Activated CD8-positive, alpha-beta memory T cell treated with anti-CD3 and anti-CD28 coated beads for 24 hours (primary cell): ENCODE data around the gene C1orf50.

Experiments
- DNase-seq: peaks from one replicate; pipeline ENCODE4 v3.0.0-alpha.2; 2020

C1orf50 gene

DNA sequence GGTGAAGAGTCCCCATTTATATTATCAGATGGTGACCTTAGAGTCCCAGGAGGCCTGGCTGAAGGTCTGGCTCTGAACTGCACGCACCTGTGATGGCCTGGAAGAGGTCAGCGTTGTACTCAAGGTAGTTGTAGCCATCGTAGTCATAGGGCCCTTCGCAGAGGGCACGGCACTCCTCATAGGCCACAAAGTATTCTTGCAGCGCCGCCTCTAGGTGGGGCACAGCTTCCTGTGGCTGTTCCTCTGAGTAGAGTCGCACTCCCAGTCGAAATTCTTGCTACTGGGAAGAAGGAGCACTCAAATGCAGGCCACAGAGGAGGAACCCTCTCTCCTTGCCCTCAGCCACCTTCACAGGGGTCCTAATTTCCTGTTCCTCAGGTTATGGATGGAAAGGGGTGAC is 7.9 kb upstream of the C1orf50 start:
- no peak for DNase-seq

DNA sequence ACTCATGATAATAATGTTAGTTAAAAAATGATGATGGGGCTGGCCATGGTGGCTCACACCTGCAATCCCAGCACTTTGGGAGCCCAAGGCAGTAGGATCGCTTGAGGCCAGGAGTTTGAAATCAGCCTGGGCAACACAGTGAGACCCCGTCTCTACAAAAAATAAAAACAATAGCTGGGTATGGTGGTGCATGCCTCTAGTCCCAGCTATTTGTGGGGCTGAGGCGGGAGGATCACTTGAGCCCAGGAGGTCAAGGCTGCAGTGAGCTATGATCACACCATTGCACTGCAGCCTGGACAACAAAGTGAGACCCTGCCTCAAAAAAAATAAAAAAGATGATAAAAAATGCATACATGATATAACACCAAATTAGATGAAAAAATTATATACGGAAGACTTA is 5.5 kb upstream of the C1orf50 start:
- DNase-seq = no peak

DNA sequence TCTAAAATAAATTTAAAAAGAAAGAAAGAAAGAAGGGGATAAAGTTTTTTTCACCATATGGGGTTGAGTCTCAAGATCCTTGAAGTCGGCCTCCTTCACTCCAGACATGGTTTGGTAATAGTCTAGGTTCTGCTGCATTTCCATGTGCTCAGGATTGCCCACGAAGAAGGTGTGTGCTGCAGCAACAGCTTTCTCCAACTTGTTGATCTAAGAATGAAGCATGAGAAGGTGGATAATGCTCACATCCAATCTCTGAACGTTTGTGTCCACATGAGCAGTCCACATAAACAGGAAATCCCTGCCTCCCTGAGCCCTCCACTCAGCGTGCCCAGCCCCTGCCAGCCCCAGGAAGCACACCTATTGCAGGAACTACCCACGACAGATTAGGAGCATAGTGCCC is 4.8 kb upstream of the C1orf50 start:
- no peak for DNase-seq

DNA sequence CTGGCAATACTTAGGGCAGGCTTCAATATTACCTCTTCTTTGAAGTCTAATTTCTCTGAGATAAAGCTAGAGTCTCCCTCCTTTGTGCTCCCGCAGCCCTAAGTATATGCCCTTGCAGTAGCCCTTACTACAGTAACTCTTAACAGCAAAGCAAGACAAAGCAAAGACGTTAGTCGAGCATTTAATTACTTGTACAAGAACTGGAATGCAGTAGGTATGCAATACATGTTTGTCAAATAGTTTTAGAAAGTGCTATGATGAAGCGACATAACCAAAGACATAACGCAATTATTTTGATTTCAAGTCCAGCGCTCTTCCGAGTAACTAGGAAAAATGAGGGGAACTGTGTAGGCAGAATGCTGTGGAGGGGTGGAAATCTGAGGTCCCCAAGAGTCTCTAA is 1.8 kb upstream of the C1orf50 start:
- no peak for DNase-seq

DNA sequence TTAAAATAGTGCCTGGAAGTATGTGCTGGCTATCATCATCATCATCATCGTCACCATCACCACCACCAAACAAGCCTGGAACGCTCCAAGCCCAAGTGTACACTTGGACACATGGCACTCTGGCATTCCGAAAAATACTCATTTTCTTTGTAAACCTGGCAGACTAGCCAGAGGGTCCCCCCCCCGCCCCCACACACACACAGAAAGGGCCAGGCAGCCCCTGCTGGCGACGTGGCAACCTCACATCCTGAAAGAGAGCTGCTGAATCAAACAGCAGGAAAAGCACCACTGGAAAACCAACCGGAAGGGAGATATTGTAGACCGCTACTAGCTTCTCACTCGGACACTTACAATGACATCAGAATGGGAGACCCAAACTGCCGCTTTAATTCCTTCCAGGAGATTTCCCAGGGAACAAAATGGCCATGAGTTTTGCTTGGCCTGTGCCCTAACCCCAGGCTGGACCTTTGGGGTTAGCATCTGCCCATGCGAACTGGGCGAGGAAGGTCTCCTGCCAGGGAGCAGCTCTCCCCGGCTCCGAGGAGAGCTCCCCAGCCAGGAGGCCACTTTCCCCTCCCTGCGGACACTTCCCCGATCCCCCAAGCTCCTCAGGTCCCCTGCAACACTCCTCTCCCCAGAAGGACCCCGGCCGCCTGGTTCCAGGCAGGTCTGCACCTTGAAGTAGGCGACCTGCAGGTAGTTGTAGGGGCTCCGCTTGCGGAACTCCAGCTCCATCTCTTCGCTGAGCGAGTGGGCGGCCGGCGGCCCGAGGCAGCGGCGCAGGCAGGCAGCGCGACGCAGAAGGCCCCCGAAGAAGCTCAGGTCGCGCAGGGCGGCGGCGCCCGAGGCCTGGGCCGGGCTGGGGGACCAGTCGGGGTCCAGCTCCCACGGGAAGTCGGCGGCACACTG is 963 bp upstream of the C1orf50 start:
- DNase-seq = no peak

DNA sequence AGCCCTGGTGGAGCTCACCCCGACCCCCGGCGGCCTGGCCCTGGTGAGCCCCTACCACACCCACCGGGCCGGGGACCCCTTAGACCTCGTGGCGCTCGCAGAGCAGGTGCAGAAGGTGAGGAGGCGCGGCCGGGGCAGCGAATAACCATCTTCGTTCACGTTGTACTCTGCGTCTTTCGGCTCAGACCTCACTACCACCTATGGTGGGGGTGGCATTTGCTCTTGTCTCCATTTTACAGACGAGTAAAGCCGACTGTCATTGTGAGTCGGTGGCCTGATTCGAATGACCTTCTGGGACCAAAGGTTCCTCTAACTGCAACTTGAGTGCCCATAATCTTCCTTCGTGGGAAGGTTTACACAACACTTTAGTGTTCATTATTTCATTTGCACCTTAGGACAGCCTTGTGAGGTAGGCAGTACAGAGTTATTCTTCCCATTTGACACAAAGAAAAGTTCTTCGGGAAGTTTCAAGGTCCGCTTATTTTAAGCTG is 506 bp downstream of the C1orf50 start:
- DNase-seq = no peak

DNA sequence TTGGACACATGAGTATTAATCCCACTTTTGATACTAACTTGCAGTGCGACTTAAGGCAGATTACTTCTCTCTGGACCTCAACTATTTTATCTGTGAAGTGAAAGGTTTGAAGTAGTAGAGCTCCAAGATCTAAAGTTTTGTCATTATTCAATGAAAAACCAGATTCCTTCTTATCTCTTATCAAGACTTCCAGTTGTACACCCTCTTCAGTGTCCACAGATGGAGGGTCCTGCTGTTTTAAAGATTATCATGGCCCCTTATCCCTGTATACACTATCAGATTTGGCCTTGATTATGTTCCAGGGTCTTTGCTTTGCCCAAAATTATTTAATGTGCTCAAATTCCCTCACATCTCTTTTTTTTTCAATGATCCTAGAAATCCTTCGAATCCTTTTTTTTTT is 1.1 kb downstream of the C1orf50 start:
- no peak for DNase-seq

DNA sequence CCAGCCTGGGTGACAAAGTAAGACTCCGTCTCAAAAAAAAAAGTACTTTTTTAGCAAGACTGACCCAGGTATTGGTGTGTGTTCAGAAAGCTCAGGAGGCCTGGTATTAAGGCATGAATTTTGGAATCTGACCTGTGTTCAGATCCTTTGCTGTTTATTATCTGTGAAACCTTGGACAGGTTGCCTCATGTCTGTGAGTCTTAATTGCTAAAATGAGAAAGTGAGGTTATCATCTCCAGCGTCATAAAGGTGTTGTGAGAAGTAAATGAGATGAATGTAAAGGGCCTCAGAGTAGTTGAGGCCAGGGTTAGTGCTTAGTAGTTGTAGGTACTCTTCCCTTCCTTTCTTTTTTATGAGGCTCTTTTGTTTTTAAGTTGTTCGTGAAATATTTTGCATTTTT is 2.8 kb downstream of the C1orf50 start:
- DNase-seq = no peak

DNA sequence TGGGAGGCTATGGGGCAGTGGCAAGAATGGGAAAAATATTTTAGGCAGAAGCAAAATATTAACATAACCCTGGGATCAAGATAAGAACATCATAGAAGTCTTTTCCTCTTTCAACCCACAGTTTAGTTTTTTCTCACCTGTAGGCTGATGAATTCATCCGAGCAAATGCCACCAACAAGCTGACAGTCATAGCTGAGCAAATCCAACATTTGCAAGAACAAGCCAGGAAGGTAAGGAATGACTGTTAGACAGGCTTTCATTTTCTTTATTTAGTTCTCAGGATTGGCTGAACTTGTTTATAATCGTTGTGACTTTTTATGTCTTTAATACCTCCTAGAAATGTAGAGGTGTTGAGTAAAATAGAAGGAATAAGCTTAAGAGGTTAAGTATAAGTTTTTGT is 6.4 kb downstream of the C1orf50 start:
- DNase-seq = no peak

DNA sequence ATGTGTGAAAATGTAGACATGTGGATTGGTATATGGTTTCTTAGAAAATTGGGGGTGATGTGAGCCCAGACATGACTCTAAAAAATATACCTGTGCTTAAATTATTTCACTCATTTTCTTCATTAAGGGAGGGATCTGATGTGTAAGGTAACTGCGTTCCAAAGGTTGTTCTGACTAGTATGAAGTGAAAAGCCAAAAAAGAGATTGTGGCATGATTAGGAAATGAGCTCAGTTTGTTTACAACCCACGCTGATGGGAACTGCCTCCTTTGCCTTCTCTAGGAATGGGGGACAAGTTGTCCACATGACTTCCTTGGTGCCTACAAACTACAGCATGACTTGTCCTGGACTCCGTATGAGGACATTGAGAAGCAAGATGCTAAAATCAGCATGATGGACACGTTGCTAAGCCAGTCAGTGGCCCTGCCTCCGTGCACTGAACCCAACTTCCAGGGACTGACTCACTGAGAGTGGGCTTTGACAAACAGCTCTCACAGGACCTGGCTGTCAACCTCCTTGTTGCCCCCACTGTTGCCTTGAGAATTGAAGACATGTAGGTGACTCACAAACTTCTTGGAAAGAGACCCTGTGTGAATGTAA is 8.0 kb downstream of the C1orf50 start:
- DNase-seq = no peak

DNA sequence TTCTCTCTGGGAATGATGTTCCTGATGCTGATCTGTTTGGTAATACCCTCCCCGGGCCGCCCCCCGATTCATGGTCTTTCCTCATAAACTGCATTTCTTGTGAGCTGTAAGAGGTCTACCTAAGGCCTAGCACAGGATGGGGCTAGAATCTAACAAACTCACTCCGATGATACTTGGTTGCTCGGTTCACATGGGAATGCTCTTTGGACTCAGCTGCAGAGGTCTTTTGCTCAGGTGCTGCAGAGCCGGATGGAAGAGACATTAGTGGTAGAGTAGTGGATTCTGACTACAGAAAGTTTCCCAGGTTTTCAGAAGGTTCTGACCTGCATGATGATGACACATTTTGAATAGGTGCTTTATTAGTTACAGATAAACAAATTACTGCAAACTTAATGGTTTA is 9.5 kb downstream of the C1orf50 start:
- no peak for DNase-seq

DNA sequence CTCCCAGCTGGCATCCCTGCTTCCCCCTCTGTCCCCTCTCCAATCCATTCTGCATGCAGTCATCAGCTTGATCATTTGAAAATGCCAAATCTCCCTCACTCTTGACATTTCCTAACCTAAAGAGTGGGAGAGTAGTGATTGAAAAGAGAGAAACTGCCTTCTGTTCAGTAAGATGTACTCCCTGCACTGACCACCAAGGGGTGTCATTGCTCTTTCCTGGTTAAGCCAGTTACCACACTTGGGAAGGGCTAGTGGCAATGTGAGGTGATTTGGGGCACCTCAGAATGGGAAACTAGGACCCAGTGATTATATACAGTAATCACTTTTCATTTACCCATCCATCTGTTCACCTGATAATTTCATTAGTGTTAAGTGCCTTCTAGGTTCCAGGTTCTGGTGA is 10.8 kb downstream of the C1orf50 start:
- DNase-seq = no peak

DNA sequence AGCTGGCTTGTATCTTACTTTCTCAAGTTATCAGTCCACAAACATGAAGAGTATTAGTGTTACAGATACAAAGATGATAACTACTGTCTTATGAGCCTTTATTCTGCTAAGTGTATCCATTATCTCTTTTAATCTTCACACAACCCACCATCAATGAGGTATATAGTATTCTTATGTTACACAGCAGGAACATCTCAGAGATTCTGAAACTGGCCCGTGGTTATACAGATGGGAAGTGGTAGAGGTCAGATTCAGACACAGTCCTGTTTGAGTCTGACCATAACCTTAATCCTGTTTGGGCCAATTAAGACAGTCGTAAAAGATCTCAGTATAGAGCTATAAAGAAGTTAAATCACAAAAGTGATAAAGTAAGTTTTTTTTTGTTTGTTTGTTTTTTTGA is 12.7 kb downstream of the C1orf50 start:
- DNase-seq = no peak

DNA sequence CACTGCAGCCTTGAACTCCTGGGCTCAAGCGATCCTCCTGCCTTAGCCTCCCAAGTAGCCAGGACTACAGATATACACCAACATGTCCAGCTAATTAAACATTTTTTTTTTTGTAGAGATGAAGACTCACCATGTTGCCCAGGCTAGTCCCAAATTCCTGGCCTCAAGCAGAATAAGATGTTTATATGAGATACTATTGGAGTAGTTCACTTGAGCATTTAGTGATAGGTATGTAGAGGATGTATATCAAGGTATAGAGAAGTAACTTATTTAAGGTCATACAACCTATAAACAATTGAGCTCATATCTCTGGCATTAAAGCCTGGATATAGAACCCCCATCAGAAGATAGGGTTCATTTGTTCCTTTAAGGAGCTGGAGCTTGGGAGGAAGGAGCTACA is 13.1 kb downstream of the C1orf50 start:
- DNase-seq = no peak

DNA sequence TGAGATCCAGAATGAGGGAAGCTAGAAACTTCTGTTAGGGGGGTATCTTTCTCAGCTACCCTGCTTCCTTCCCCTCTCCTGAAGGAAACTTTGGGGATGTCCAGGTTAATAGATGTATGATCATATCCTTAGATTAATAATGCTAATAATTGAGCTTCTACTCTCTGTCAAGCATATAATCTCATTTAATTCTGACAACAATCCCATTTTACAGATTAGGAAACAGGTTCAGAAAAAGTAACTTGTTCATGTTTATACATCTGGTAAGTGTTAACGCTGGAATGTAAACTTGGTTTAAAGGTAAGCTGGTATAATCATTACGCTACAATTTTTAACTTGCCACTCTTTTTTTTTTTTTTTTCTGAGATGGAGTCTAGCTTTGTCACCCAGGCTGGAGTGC is 16.0 kb downstream of the C1orf50 start:
- no peak for DNase-seq

DNA sequence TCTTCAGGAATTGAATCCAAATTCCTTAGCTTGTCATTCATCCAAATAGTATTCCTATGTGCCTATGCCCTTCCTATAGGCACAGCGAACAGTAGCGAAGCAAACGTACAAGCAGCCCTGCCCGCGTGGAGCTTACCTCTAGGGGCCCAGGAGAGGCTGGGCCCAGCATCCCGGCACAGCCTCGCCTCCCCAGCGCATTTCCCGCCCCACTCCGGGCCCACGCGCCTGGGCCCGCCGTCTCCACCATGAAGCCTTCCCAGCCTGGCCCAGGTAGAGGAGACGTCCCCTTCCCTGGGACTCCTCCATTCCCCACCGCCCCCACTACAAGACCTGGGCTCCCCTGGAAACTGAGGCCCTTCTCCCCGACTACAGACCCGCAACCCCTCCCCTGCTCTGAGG is 17.5 kb downstream of the C1orf50 start:
- no peak for DNase-seq

DNA sequence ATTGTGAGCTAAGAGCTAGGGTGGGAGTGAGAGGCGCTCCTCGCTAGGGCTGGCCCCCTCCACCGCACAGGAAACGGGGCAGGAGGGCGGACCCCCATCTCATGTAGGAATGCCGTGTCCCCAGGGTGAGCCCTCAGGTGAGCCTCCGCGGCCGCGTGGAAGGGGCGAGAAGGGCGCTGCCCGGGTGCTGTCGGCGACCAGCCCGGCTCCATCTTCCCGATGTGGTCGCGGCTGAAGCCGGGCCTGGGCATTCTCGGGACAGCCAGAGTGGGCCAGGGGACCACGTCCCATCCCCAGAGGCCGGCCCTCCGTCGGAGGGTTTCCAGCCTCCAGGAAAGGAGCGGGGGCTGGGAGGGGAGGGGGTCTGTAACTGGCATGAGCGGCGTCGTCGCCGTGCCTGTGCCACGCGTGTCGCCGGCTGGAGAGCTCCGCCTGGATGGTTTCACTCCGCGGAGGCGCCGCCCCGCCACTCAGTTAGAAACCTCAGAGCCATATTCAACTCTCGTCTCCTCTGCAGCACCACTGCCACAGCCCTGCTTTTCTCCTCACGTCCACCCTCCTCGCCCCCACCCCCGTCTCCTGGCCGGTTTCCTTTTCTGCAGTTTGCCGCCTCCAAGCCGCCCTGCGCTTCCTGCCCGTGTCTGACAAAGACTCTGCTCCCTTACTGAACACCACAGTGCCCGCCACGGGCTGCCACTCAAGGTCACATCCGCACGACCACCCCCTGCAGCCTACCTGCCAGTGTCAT is 18.1 kb downstream of the C1orf50 start, which contains the start of gene TMEM269:
Gene TMEM269, plus strand, starts transcription at position 46 of the 748 bp plus-strand sequence. CDS start 4,903 bp downstream, outside the sequence.
- DNase-seq = peak; percentile 77

DNA sequence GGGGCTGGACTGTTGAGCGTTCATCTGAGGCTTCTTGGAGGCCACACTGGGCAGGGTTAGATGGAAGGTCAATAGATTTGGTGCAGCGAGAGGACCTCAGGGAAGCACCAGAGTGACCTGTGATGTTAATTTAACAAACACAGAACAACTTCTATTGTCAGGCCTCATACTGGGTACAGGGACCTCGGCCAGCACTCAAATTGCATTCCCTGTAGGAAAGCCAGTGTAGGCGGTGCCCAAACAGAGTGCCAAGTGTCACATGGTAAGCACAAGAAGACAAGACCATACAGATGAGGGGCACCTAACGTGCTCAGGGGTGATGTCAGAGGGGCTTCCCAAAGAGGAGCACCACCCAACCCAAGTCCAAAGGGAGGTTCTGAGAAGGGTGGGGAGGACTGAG is 19.0 kb downstream of the C1orf50 start:
- DNase-seq = no peak

DNA sequence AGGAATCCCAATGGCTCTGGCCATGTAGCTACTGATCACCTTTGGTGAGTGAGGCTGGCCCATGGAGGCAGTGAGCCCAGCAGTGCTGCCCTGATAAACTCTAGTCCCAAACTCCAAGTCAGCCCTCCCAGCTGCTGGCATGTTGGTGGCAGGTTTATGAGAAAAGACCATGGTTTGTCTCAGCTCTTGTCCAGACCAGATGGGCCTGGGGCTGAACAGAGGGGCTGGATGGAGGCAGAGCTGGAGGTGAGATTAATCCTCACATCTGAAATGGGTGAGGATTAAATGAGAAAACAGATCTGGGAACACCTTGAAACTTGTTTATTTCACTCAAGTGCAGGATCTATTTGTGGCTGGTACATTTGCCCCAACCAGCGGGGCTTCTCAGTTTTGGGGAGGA is 21.0 kb downstream of the C1orf50 start:
- no peak for DNase-seq

DNA sequence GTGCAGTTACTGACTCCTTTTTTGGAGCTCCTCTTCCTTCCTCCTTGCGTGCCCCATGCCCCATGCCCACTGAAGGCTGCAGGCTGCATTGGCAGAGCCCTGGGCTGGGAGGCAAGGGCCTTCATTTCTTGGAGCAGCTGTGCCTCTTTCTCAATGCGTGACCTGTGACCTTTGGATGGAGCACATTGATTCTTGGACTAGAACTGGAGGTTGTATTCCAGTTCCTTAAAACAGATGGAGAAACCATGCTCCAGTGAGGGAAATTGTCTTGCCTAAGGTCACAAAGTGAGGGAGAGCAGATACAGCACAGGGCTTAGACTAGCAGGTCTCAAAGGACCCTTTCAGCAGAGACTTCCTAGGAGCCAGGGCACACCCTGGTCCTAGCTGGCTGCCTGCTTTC is 26.8 kb downstream of the C1orf50 start:
- no peak for DNase-seq

DNA sequence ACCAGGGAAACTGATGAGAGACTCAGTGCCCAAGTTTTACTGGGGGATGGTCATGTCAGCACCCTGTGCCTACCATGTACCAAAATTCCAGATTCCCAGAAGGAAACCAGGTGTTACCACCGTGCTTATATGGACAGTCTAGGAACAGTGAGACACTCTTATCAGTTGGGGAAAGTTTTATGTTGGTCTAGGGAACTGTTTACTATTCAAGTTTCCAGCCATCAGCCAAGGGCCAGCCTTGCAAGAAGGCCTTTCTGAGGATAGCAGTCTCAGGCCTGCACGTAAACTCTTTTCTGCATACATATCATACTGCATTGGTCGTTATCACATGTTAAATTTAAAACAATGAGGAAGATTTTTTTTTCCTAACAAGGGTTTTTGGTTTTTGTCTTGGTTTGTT is 30.4 kb downstream of the C1orf50 start:
- no peak for DNase-seq

DNA sequence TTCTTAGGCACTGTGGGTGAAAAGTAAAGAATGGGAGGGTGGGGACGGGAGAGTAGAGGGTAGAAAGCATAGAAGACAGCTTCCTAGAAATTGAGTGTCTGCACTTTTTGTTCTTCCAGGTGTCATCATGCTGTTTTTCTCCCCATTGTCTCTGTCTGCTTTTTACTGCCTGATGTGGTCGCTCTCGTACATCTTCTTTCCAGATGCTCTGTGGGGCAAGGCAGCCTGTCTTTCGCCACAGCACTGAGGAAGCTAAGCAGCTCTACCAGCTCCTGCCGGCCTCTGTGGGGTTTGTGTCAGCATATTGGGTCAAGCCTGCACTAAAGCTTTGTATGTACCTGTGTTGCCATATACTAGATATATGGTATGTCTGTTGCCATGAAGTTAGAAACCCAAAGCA is 30.9 kb downstream of the C1orf50 start:
- no peak for DNase-seq

DNA sequence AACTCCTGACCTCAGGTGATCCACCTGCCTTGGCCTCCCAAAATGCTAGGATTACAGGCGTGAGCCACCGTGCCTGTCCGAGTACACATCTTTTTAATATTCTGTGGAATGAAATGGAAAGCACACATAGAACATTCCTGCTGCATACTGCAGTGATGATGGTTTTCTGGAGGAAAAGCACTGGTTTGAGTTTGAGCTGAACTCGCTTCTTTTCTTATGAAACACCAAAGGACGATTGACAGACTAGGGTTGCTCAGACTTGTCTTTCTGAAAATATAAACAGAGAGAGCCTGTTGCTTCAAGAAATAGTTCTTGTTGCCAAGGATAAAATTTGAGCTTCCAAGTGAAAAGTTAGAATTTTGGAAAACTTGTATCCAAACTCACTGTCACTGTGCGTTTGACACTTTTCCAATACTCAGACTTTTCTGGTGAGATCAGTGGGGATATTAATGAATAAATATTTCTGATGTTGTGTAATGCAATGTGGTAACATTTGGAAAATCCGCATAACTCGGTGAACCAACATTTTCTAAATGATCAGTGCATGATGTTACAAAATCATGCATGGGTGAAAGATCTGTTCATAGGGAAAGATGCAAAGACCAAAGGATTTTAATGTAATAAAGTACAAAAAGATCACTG is 34.9 kb downstream of the C1orf50 start:
- DNase-seq = no peak
